Panc1 (cell line): Measurements from ENCODE around the gene NLRP8. TPM values are rescaled to one million over a fixed set of nuclear protein-coding genes. Genes with fewer than 3 reads are reported as not detected.

Source experiments
- ATAC-seq: fragments of 200-7000 bp; cut with Tn5 transposase; 2 replicates; pipeline ENCODE4 v1.9.1; 2020; ENCODE audit warnings: mild to moderate bottlenecking, moderate library complexity
- Bru-seq: library from RNA; stranded (reverse); fragments of 400-500 nt; gene quantifications from one replicate; lab custom pipeline; 2021; lab: Mats Ljungman, UMichigan
- BruChase-seq, 2 experiments: library from RNA; stranded (reverse); fragments of 400-500 nt; gene quantifications; one replicate each; lab custom pipeline; 2021; lab: Mats Ljungman, UMichigan
- BruUV-seq: library from RNA; stranded (reverse); fragments of 400-500 nt; replicated peaks from 2 replicates; lab custom pipeline; 2021; lab: Mats Ljungman, UMichigan
- CTCF ChIA-PET: fragments of 300-600 bp; sonication (Branson Sonifier 250); formaldehyde crosslinking; loops from one replicate; lab custom pipeline; 2022; ENCODE audit warnings: antibody characterized with exemption; lab: Charles Lee
- POLR2A ChIA-PET: fragments of 300-600 bp; sonication (Branson Sonifier 250); formaldehyde crosslinking; loops from one replicate; lab custom pipeline; 2022; ENCODE audit warnings: antibody characterized with exemption; lab: Charles Lee
- DNase-seq: peaks from one replicate; pipeline ENCODE4 v3.0.0-alpha.2; 2010; ENCODE audit warnings: low read depth, low spot score
- H3K27ac ChIP-seq: 2 replicates; pipeline ENCODE4 v1.5.1; 2011; ENCODE audit warnings: mild to moderate bottlenecking, low read length, inconsistent platforms
- H3K27me3 ChIP-seq: fragments of 200-500 bp; sonication (Bioruptor generic); 2 replicates; pipeline ENCODE4 v1.6.0; 2014; ENCODE audit warnings: low read length, inconsistent platforms; ENCODE audit not compliant: control insufficient read depth, insufficient read depth
- H3K36me3 ChIP-seq: fragments of 200-500 bp; sonication (Bioruptor generic); 2 replicates; pipeline ENCODE4 v1.5.1; 2014; ENCODE audit warnings: inconsistent platforms, mild to moderate bottlenecking, low read length, moderate library complexity; ENCODE audit not compliant: control insufficient read depth, insufficient read depth
- H3K4me1 ChIP-seq: 2 replicates; pipeline ENCODE4 v1.5.1; 2011; ENCODE audit warnings: inconsistent platforms, mild to moderate bottlenecking, low read length, moderate library complexity; ENCODE audit not compliant: control insufficient read depth, insufficient read depth
- H3K4me3 ChIP-seq, 2 experiments: 2 replicates each; pipeline ENCODE4 v1.5.1; 2011 to 2012; ENCODE audit warnings: low read depth in 2 of 2, low read length in 2 of 2, mild to moderate bottlenecking in 2 of 2, inconsistent platforms in 1 of 2, moderate library complexity in 1 of 2
- H3K9me3 ChIP-seq: fragments of 200-500 bp; sonication (Bioruptor generic); 2 replicates; pipeline ENCODE4 v1.5.1; 2014; ENCODE audit warnings: low read depth, mild to moderate bottlenecking, inconsistent platforms, low read length, moderate library complexity; ENCODE audit not compliant: control insufficient read depth, insufficient read depth
- CTCF ChIP-seq: fragments of 450-650 bp; IDR thresholded peaks from 2 replicates; pipeline ENCODE4 v1.5.1; 2017; ENCODE audit warnings: mild to moderate bottlenecking
- POLR2AphosphoS5 ChIP-seq: IDR thresholded peaks from 2 replicates; pipeline ENCODE4 v1.6.1; 2012; ENCODE audit warnings: mild to moderate bottlenecking, low read depth, low read length, moderate library complexity
- REST ChIP-seq, 2 experiments: IDR thresholded peaks; 2 replicates each; pipeline ENCODE4 v1.6.1; 2011 to 2012; ENCODE audit warnings: low read depth in 2 of 2, control low read depth in 1 of 2, low read length in 1 of 2, mild to moderate bottlenecking in 1 of 2, moderate library complexity in 1 of 2; ENCODE audit not compliant: insufficient read depth in 1 of 2
- SIN3A ChIP-seq: IDR thresholded peaks from 2 replicates; pipeline ENCODE4 v1.6.1; 2012; ENCODE audit warnings: low read depth, mild to moderate bottlenecking, low read length, moderate library complexity, borderline replicate concordance; ENCODE audit not compliant: insufficient read depth
- TCF7L2 ChIP-seq: IDR thresholded peaks from 2 replicates; pipeline ENCODE4 v1.6.1; 2011; ENCODE audit warnings: mild to moderate bottlenecking, low read depth, low read length, inconsistent platforms
- in situ Hi-C: cut with HindIII; loops from 2 replicates; pipeline ENCODE4 v1.10.0; 2016; ENCODE audit warnings: low sequenced_read_pairs, low pct_unique_long_range_greater_than_20kb
- intact Hi-C: fragments of 100-400 bp; cut with micrococcal nuclease; formaldehyde crosslinking; loops from one replicate; pipeline ENCODE4 v1.10.0; 2022; ENCODE audit not compliant: unreplicated experiment
- long read RNA-seq: library from polyadenylated mRNA; unstranded; transcript quantifications from one replicate; pipeline ENCODE4 v2.0.0, GENCODE V29; 2021; ENCODE audit not compliant: unreplicated experiment
- polyA plus RNA-seq: library from polyadenylated mRNA; unstranded; fragments of >200 nt; gene quantifications from one replicate; pipeline ENCODE4 v1.2.1, GENCODE V29; 2012; ENCODE audit warnings: missing spikeins; ENCODE audit not compliant: insufficient read length
- total RNA-seq: library from RNA; stranded (reverse); gene quantifications from one replicate; pipeline ENCODE4 v1.2.1, GENCODE V29; 2021; ENCODE audit not compliant: unreplicated experiment

Gene NLRP8
- total RNA-seq, result not detected
- not detected for polyA plus RNA-seq
- Bru-seq, nascent RNA, result percentile 2 among the genes with signal in this experiment
- BruChase-seq, experiment 1, labeled RNA remaining after a 2-hour chase, result percentile 2 among the genes with signal in this experiment
- not detected for BruChase-seq, experiment 2, labeled RNA remaining after a 6-hour chase
- long read RNA-seq, partial matches to known transcripts, result 0 of 1 reads
- long read RNA-seq, other reads (novel, unspliced or antisense), result 1 of 1 reads

- ATAC-seq, result no peak
- Histone ChIP-seq H3K27me3 (no peaks in the 10 kb centered on the region), H3K4me3 (no peak within 1 kb of the TSS), H3K36me3 (no peaks in the 10 kb centered on the region), H3K27ac (no peak within 1 kb of the TSS), H3K9me3 (no peaks in the 10 kb centered on the region), H3K4me1 (no peaks in the 10 kb centered on the region)
- ChIA-PET POLR2A (no interaction called here), CTCF (no interaction called here)
- BruUV-seq, result no TSS peak
- no peak for DNase-seq
- in situ Hi-C loops, result no loop called here
- TF ChIP-seq CTCF (no peak), REST (IDR thresholded peaks at IDR 0.05; ENCODE audit: insufficient read depth in 1 of 2, low read depth in 2 of 2, low read length in 1 of 2) (no peak), TCF7L2 (no peak), POLR2AphosphoS5 (no peak), SIN3A (no peak)
- intact Hi-C loops, result no loop called here
Observed at GRCh38 chr19:55947532-55947931, at the start of gene NLRP8. NLRP8 (plus strand) TSS chr19:55947832.

GRCh38 chr19:55898911-55899310 is 48.7 kb upstream of the NLRP8 start:
- Histone ChIP-seq H3K36me3 (no peaks in the 10 kb centered on the region), H3K27ac (no peak overlapping the region), H3K4me1 (0 out of 2 replicates have a peak, but pooled peaks cover 3% of the 10 kb centered on the region), H3K4me3 (no peak overlapping the region), H3K9me3 (no peaks in the 10 kb centered on the region), H3K27me3 (no peaks in the 10 kb centered on the region; the same call in 1 of the 2 replicates)
- POLR2A ChIA-PET, result no interaction called here
- no peak for ATAC-seq
- CTCF ChIA-PET, result no interaction called here
- intact Hi-C loops (no loop called here), in situ Hi-C loops (no loop called here)
- TF ChIP-seq POLR2AphosphoS5 (no peak), SIN3A (no peak)
- DNase-seq, result no peak
- no TSS peak for BruUV-seq
